Measurements from ENCODE around the gene SP5. TPM values are rescaled to one million over a fixed set of nuclear protein-coding genes. Genes with fewer than 3 reads are reported as not detected.

Gene SP5
- total RNA-seq, 1 experiment from 2014 or later = 0.47 TPM

DNA sequence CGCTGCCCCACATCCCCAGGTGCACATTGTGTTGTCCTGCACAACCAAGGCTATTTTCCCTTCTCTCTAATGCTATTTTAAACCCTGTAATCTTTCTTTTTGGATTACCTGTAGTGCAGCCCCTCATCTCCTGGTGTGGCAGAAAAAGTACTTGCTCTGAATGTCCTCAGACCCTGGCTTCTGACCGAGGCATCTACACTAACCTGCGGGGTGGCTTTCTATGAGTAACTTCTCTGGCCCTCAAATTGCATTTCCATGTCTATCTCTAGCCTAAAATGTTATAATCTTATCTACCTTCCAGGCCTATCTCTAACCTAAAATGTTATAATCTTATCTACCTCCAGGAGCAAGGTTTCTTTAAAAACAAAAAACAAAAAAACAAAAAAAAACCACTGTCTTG, 18.2 kb upstream of the SP5 start:
- no peaks in the 10 kb centered on the region for H3K4me1 ChIP-seq (ENCODE audit: insufficient read depth, low read length)

DNA sequence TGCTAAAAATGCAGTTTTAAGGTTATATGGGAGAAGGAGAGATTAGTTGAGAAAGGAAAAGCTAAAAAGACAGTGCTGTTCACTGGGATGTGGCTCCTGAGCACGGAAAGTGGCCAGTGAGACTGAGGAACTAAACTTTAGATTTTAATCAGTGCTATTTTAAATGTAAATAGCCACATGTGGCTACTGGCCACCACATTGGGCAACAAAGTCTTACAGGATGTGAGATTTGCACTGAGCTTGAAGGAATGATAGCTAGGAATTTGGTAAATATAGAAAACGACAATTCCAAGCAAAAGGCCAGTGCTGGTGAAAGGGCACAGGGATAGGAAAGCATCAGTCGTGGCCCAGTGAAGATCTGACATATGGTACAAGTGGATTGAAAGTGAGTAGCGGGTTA, 14.1 kb upstream of the SP5 start:
- intact Hi-C loops (cut with micrococcal nuclease) = loop anchor here (2.0 to 10.0 kb wide), 2 partner anchors 76 to 206 kb away; no protein-coding TSS in a partner anchor

More for the DNA sequence above, 18.2 kb upstream of the SP5 start:
- no TSS peak for BruUV-seq (replicated peaks)
- Histone ChIP-seq H3F3A (ENCODE audit: low read length, unreplicated experiment) (no peaks in the 10 kb centered on the region), H3K4me3 (ENCODE audit: low read length) (no peak overlapping the region), H3K4me2 (ENCODE audit: low read length) (no peak overlapping the region), H3K27ac (ENCODE audit: low read length) (no peak overlapping the region), H3K9ac (ENCODE audit: low read length) (no peak overlapping the region), H2AFZ (ENCODE audit: low read length) (no peak overlapping the region), H3K9me3 (ENCODE audit: low read length) (no peaks in the 10 kb centered on the region), H3K36me3 (ENCODE audit: low read depth, low read length) (no peaks in the 10 kb centered on the region), H3K9me2 (replicated peaks; ENCODE audit: low read length) (no peaks in the 10 kb centered on the region), H3K79me2 (ENCODE audit: low read length) (no peaks in the 10 kb centered on the region), H4K20me1 (ENCODE audit: low read length) (no peaks in the 10 kb centered on the region), H3K27me3 (ENCODE audit: low read length) (no peaks in the 10 kb centered on the region)
- no peak for DNase-seq
- ChIA-PET POLR2A (ENCODE audit: unreplicated experiment) (no interaction called here), CTCF (no interaction called here)
- intact Hi-C loops (cut with micrococcal nuclease) = no loop called here
- ATAC-seq = no peak
- TF ChIP-seq EZH2 (IDR thresholded peaks at IDR 0.05; ENCODE audit: low read length, unreplicated experiment) (no peak), CTCF (conservative IDR thresholded peaks at IDR 0.05; ENCODE audit: low read depth, low read length) (no peak), EZH2phosphoT487 (IDR thresholded peaks at IDR 0.05; ENCODE audit: borderline replicate concordance, low read length) (no peak)

More for the DNA sequence above, 14.1 kb upstream of the SP5 start:
- Histone ChIP-seq H2AFZ (ENCODE audit: low read length) (peak overlapping the region; percentile 21; the same call in 1 of the 2 replicates), H3K9ac (ENCODE audit: low read length) (no peak overlapping the region), H3K4me1 (ENCODE audit: insufficient read depth, low read length) (no peaks in the 10 kb centered on the region), H3F3A (ENCODE audit: low read length, unreplicated experiment) (no peaks in the 10 kb centered on the region), H3K4me3 (ENCODE audit: low read length) (no peak overlapping the region), H3K9me2 (replicated peaks; ENCODE audit: low read length) (no peaks in the 10 kb centered on the region), H3K27me3 (ENCODE audit: low read length) (no peaks in the 10 kb centered on the region), H3K27ac (ENCODE audit: low read length) (no peak overlapping the region), H3K4me2 (ENCODE audit: low read length) (no peak overlapping the region), H4K20me1 (ENCODE audit: low read length) (no peaks in the 10 kb centered on the region), H3K9me3 (ENCODE audit: low read length) (no peaks in the 10 kb centered on the region), H3K79me2 (ENCODE audit: low read length) (no peaks in the 10 kb centered on the region), H3K36me3 (ENCODE audit: low read depth, low read length) (no peaks in the 10 kb centered on the region)
- no peak for TF ChIP-seq EZH2phosphoT487 (IDR thresholded peaks at IDR 0.05; ENCODE audit: borderline replicate concordance, low read length)
- TF ChIP-seq EZH2 (IDR thresholded peaks at IDR 0.05; ENCODE audit: low read length, unreplicated experiment) = no peak
- TF ChIP-seq CTCF (conservative IDR thresholded peaks at IDR 0.05; ENCODE audit: low read depth, low read length) = no peak
- ChIA-PET CTCF (no interaction called here), POLR2A (ENCODE audit: unreplicated experiment) (no interaction called here)
- ATAC-seq (no peak), DNase-seq (no peak)
- no TSS peak for BruUV-seq (replicated peaks)
